ENCODE data around the gene INAVA. TPM values are rescaled to one million over a fixed set of nuclear protein-coding genes. Genes with fewer than 3 reads are reported as not detected.

The INAVA gene
- total and polyA plus RNA-seq, 10 of the 15 experiments (the other 5 are each of a cell fraction or from before 2014, with no cell fraction given), result 3.6 to 15.4 (median 9.5) TPM

DNA sequence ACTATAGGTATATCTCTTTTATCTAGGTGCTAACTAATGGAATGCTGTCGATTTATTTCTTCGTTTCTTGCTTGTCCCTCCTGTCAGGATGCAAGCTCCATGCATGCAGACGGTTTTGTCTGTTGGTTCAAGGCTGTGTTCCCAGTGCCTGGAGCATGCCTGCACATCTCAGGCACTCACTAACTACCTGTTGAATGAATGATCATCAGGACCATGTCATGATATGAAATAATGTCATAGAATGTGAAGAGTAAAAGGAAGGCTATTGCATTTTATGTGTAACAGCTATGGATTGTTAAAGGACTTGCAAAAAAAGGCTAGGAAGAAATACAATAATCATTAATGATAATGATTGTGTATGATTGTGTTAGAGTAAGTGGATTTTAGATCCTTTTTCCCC lies 17.7 kb upstream of the INAVA start:
- Histone ChIP-seq H4K20me1 (ENCODE audit: control insufficient read depth, insufficient read depth) (no peaks in the 10 kb centered on the region), H3K27ac (ENCODE audit: control insufficient read depth, insufficient read depth) (no peak overlapping the region), H3K4me2 (ENCODE audit: control insufficient read depth, insufficient read depth) (no peak overlapping the region), H3K9me3 (replicated peaks; ENCODE audit: control insufficient read depth, insufficient read depth, low read length) (no peaks in the 10 kb centered on the region), H3K36me3 (ENCODE audit: control insufficient read depth in 2 of 2, insufficient read depth in 2 of 2, low read length in 1 of 2) (no peaks in the 10 kb centered on the region), H3K4me1 (ENCODE audit: control insufficient read depth, insufficient read depth, low read length) (peaks cover 17% of the 10 kb centered on the region), H3K9ac (ENCODE audit: control insufficient read depth, insufficient read depth, low read length) (no peak overlapping the region), H3K27me3 (replicated peaks in 1 of 2; ENCODE audit: control insufficient read depth in 2 of 2, insufficient read depth in 2 of 2, low read length in 1 of 2) (no peaks in the 10 kb centered on the region), H2AFZ (ENCODE audit: control insufficient read depth, low read depth, low read length) (no peak overlapping the region), H3K79me2 (ENCODE audit: control insufficient read depth, insufficient read depth, low read length) (no peaks in the 10 kb centered on the region), H3K4me3 (no peak overlapping the region)
- ChIA-PET RAD21 (ENCODE audit: unreplicated experiment) (interaction anchor here (7.9 kb wide), 2 partner anchors 12 to 14 kb away, joined by 98 to 111 read pairs; partner anchors contain the start of gene INAVA), POLR2A (interaction anchor here (0.5 to 6.2 kb wide), 6 partner anchors 11 to 149 kb away, joined by 3 to 62 read pairs (median 10); no protein-coding TSS in a partner anchor), CTCF (interaction anchor here (1.0 to 7.7 kb wide), 6 partner anchors 12 to 149 kb away, joined by 3 to 73 read pairs (median 10); partner anchors contain the start of gene INAVA), SMC1A (ENCODE audit: uncharacterized antibody, unreplicated experiment) (interaction anchor here (1.1 to 9.4 kb wide), 10 partner anchors 12 to 255 kb away, joined by 3 to 208 read pairs (median 7); partner anchors contain the start of gene INAVA)
- DNase-seq (ENCODE audit: low read depth, low spot score) (no peak), FAIRE-seq (no peak), ATAC-seq (no peak)
- no TSS peak for BruUV-seq (replicated peaks)
- WGBS (ENCODE audit: insufficient coverage, insufficient replicate concordance, low lambda C conversion rate, missing lambda C conversion rate), result 97% methylated on average over 3 of the region's 3 CpGs
- intact Hi-C loops (cut with micrococcal nuclease; ENCODE audit: unreplicated experiment) (no loop called here), in situ Hi-C loops (cut with MboI) (no loop called here)
- TF ChIP-seq MEF2B (IDR thresholded peaks at IDR 0.05; ENCODE audit: partially characterized antibody, poor library complexity, severe bottlenecking), result no peak
- TF ChIP-seq TBL1XR1 (IDR thresholded peaks at IDR 0.05; ENCODE audit: low read depth, low read length), result no peak
- no peak for TF ChIP-seq SPI1 (IDR thresholded peaks at IDR 0.05; ENCODE audit: borderline replicate concordance, insufficient read depth, low read depth, low read length)
- no peak for TF ChIP-seq SUZ12 (IDR thresholded peaks at IDR 0.05; ENCODE audit: unreplicated experiment)
- no peak for TF ChIP-seq BHLHE40 (IDR thresholded peaks at IDR 0.05; ENCODE audit: borderline replicate concordance in 1 of 2, low read depth in 2 of 2, low read length in 1 of 2)
- TF ChIP-seq, protein P1, sequence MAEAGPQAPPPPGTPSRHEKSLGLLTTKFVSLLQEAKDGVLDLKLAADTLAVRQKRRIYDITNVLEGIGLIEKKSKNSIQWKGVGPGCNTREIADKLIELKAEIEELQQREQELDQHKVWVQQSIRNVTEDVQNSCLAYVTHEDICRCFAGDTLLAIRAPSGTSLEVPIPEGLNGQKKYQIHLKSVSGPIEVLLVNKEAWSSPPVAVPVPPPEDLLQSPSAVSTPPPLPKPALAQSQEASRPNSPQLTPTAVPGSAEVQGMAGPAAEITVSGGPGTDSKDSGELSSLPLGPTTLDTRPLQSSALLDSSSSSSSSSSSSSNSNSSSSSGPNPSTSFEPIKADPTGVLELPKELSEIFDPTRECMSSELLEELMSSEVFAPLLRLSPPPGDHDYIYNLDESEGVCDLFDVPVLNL (IDR thresholded peaks at IDR 0.05; ENCODE audit: low read depth, low read length), result no peak
- TF ChIP-seq RAD21 (IDR thresholded peaks at IDR 0.05; ENCODE audit: insufficient read depth, low read depth, low read length), result no peak
- TF ChIP-seq, protein P2, sequence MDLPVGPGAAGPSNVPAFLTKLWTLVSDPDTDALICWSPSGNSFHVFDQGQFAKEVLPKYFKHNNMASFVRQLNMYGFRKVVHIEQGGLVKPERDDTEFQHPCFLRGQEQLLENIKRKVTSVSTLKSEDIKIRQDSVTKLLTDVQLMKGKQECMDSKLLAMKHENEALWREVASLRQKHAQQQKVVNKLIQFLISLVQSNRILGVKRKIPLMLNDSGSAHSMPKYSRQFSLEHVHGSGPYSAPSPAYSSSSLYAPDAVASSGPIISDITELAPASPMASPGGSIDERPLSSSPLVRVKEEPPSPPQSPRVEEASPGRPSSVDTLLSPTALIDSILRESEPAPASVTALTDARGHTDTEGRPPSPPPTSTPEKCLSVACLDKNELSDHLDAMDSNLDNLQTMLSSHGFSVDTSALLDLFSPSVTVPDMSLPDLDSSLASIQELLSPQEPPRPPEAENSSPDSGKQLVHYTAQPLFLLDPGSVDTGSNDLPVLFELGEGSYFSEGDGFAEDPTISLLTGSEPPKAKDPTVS (IDR thresholded peaks at IDR 0.05; ENCODE audit: low read depth, low read length), result no peak
- TF ChIP-seq, protein P3, sequence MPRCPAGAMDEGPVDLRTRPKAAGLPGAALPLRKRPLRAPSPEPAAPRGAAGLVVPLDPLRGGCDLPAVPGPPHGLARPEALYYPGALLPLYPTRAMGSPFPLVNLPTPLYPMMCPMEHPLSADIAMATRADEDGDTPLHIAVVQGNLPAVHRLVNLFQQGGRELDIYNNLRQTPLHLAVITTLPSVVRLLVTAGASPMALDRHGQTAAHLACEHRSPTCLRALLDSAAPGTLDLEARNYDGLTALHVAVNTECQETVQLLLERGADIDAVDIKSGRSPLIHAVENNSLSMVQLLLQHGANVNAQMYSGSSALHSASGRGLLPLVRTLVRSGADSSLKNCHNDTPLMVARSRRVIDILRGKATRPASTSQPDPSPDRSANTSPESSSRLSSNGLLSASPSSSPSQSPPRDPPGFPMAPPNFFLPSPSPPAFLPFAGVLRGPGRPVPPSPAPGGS (IDR thresholded peaks at IDR 0.05; ENCODE audit: borderline replicate concordance, insufficient read depth, low read depth, low read length, poor library complexity, severe bottlenecking), result no peak
- no peak for TF ChIP-seq STAT3 (IDR thresholded peaks at IDR 0.05; ENCODE audit: low read depth, low read length)
- no peak for TF ChIP-seq MYC (IDR thresholded peaks at IDR 0.05; ENCODE audit: insufficient read depth, insufficient read length, insufficient replicate concordance, low read length, severe bottlenecking)
- TF ChIP-seq FOS (IDR thresholded peaks at IDR 0.05; ENCODE audit: borderline replicate concordance, extremely low read depth, insufficient read length), result no peak
- no peak for TF ChIP-seq HDAC2 (IDR thresholded peaks at IDR 0.05)
- TF ChIP-seq NRF1 (conservative IDR thresholded peaks at IDR 0.05; ENCODE audit: low read depth, low read length), result no peak
- TF ChIP-seq, protein P4, sequence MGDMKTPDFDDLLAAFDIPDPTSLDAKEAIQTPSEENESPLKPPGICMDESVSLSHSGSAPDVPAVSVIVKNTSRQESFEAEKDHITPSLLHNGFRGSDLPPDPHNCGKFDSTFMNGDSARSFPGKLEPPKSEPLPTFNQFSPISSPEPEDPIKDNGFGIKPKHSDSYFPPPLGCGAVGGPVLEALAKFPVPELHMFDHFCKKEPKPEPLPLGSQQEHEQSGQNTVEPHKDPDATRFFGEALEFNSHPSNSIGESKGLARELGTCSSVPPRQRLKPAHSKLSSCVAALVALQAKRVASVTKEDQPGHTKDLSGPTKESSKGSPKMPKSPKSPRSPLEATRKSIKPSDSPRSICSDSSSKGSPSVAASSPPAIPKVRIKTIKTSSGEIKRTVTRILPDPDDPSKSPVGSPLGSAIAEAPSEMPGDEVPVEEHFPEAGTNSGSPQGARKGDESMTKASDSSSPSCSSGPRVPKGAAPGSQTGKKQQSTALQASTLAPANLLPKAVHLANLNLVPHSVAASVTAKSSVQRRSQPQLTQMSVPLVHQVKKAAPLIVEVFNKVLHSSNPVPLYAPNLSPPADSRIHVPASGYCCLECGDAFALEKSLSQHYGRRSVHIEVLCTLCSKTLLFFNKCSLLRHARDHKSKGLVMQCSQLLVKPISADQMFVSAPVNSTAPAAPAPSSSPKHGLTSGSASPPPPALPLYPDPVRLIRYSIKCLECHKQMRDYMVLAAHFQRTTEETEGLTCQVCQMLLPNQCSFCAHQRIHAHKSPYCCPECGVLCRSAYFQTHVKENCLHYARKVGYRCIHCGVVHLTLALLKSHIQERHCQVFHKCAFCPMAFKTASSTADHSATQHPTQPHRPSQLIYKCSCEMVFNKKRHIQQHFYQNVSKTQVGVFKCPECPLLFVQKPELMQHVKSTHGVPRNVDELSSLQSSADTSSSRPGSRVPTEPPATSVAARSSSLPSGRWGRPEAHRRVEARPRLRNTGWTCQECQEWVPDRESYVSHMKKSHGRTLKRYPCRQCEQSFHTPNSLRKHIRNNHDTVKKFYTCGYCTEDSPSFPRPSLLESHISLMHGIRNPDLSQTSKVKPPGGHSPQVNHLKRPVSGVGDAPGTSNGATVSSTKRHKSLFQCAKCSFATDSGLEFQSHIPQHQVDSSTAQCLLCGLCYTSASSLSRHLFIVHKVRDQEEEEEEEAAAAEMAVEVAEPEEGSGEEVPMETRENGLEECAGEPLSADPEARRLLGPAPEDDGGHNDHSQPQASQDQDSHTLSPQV (IDR thresholded peaks at IDR 0.05), result no peak

Data from GM12878 (cell line).